Activated T-helper 1 cell treated with Interleukin-2 at 50 U/mL for 16 hours (primary cell): ENCODE measurements around the gene SELENON.

ENCODE experiments used
- DNase-seq: peaks from one replicate; pipeline ENCODE4 v3.0.0-alpha.2; 2020; ENCODE audit warnings: low read depth

Gene SELENON

DNA sequence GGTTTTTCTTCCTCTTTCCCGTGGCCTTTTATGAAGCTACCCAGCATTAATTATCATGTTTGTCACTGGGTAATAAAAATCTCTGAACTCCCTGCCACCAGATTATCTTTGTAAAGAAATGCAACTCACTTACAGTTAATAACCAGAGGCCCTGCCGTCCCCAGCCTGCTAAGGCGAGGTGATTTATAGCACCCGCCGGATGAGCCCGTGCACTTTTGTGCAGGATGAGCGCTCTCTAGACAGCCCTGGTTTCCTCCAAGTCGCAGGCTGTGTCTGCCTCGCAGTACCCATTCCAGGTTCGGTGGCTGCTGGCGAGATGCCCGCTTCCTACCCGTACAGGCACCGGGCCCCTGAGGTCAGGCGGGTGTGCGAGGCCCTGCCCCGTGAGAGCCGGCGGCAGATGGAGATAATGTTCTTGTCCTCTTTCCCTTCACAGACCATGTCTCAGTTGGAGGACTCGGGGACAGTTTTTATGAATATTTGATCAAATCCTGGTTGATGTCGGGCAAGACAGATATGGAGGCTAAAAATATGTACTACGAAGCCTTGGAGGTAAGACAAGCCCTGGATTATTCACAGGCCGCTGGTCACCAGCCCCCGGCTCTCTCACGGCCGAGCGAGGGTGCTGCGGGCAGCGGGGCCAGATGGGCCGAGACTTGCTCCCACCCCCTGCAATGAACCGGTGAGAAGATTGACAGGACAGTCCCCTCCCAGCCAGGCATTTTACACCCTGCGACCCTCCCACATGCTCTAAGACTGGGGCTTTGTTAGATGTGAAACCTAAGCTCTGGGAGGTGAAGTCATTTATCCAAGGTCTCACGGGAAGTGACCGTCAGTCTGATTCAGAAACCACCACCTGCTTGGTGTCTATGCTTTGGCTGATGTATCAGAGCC, 28.5 kb upstream of the SELENON start:
- no peak for DNase-seq

DNA sequence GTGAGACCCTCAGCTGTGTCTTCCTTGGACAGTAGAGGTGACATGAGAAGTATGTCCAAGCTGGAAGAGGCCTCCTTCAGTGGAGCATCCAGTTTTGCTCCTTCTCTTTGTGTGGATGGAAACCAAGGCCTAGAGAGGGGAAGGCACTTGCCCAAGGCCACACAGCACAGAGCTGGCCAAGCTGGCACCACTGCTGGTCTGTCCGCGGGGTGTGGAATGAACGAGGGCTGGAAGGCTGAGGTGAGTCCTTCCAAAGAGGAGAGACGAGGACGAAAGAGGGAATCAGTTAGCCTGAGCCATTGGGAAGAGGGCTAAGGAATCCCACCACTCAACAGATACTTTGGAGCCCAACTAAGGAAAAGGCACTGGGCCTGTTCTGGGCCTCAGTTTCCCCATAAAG, 27.8 kb upstream of the SELENON start:
- DNase-seq: no peak

- no peak for DNase-seq
These were observed 27.2 kb upstream of the SELENON start for GRCh38 chr1:25772692-25773245.

DNA sequence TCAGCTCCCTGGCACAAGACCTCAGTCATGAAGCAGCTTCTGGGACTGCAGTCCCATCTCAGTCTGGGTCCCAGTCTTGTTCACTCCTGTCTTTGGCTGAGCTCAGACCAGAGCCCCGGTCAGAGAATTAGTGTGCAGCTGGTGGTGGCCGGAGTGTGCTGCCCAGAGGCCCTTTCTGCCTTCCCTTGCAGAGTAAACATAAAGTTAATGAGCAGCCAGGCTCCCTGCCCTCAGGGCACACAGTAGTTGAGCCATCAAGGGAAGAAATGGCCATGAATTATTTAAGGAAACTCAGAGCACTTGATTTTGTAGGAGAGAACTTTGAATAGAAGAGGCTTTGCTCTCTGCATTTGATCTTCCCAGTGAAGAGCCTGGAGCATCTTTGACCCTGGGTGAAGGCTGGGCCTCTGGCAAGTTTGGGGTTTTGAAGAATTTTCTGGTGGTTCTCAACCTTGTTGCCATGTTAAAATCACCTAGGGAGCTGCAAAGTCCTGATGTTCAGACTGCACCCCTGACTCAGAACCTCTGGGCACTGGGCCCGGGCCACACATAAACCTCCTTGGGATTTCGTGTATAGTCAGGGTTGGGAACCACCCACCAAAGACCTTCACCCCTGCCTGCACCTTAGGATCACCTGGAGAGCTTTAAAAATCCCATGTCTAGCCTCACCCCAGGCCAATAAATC, 26.4 kb upstream of the SELENON start:
- no peak for DNase-seq

DNA sequence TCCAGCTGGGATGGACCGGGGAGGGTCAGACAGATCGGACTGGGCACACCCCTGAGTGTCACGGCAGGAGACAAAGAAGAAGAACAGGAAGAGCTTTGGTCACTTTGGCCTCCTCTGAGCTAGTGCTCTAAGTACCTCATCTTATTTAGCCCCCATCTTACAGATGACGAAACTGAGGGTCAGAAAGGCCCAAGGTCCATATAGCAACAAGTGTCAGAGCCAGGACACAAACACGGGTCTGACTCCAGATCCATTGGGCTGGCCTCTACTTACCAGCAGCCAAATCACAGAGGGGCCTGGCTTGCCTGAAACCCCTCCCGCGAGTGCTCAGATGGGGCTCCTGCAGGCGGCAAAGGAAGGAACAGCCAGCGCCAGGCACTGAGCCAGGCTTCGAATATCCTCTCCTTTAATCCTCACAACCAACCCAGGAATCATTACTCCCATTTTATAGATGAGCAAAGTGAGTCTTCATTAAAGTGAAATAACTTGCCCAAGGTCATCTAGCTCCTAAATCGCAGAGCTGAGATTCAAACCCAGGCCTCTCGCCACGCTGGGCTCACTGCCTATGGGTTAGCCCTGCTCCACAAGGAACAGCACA, 25.7 kb upstream of the SELENON start:
- no peak for DNase-seq

- DNase-seq: peak; percentile 66
These were observed 24.8 kb upstream of the SELENON start for GRCh38 chr1:25774921-25775771.

- DNase-seq: no peak
These were observed 20.6 kb upstream of the SELENON start for GRCh38 chr1:25779388-25779787.

GRCh38 chr1:25779894-25780293, 20.1 kb upstream of the SELENON start:
- no peak for DNase-seq

DNA sequence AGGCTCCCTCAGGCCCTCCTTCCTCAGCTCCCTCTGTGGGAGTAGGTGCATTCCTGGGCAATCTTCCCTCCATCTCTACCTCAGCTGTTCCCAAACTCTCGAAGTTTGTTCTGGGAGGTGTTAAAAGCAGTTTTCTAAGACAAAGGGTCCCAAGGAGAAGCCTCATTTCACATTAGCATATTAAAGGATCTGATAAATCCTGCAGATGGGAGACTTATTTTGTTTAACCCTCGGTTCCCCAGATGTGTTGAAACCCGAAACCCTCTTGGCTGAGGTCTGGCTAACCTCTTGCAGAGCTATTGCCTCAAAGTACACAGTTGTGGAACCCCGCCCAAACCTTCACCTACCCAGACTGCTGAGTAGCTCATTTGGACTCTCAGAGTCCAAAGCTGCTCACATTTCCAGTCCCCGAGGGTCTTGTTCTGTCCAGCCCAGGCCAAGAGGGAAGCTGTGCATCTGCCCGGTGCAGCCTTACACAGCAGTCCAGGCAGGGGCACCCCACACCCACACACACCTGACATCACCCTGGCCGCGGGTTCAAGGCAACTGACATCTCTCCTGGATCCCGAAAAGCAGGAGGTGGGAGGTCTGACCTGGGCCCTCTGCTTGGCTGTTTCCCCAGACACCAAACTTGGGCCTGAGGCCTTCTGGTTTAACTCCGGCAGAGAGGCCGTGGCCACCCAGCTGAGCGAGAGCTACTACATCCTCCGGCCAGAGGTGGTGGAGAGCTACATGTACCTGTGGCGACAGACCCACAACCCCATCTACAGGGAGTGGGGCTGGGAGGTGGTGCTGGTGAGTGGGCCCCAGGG, 19.5 kb upstream of the SELENON start:
- no peak for DNase-seq

GRCh38 chr1:25781130-25781433, 18.9 kb upstream of the SELENON start:
- no peak for DNase-seq

- DNase-seq: no peak
These were observed 17.3 kb upstream of the SELENON start for GRCh38 chr1:25782608-25783201.

DNA sequence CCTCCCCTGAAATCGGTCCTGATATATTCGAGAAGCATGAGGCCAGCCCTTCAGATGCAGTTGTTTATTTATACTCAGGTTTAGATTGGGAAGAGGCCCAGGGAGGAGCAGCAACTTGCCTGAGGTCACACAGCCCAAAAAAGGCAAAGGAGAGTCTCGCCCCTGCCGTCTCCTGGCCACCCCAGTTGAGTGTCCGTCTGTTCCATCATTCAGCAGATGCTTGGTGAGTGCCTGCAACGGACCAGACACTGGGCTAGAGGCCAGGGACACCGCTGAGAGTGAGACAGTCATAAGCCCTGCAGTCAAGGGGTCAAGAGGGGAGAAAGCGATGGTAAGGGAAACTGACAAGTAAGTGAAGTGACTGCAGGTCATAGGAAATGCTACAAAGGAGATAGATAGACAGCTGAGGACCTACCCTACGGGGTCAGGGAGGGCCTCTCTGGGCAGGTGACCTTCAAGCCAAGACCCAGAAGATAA, 15.4 kb upstream of the SELENON start:
- no peak for DNase-seq

- DNase-seq: no peak
These were observed 14.5 kb upstream of the SELENON start for GRCh38 chr1:25785333-25786067.

- DNase-seq: no peak
These were observed 12.9 kb upstream of the SELENON start for GRCh38 chr1:25786887-25787759.

DNA sequence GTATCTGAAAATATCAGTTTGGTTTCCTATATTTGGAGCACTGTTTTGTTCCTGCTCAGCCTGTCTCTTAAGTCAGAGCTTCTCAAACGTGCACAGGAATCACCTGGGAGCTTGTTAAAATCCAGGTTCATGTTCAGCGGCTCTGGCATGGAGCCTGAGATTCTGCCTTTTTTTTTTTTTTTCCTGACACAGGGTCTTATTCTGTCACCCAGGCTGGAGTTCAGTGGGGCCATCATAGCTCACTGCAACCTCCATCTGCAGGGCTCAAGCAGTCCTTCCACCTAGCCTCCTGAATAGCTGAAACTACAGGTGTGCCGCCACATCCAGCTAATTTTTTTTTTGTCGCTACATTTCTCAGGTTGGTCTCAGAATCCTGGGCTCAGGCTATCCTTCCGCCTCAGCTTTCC, 12.2 kb upstream of the SELENON start:
- DNase-seq: no peak

- no peak for DNase-seq
These were observed 9.5 kb upstream of the SELENON start for GRCh38 chr1:25790472-25790871.

GRCh38 chr1:25792115-25792514, 7.9 kb upstream of the SELENON start:
- no peak for DNase-seq

- no peak for DNase-seq
These were observed 6.3 kb upstream of the SELENON start for GRCh38 chr1:25793585-25794170.
